HEK293 (cell line): Measurements from ENCODE around the gene ITGA7.
"Not testable (repeated sequence)": the region's sequence is repeated elsewhere in the genome, so short reads cannot be mapped to it uniquely, and the experiment has no call there.

ENCODE experiments used
- CTCF ChIA-PET: fragments of 350-600 bp; formaldehyde crosslinking; extraction: SDS; loops from one replicate; lab custom pipeline; 2021; ENCODE audit warnings: antibody characterized with exemption; lab: Yijun Ruan, JAX
- POLR2A ChIA-PET: fragments of 300-600 bp; formaldehyde crosslinking; extraction: SDS; loops from one replicate; lab custom pipeline; 2020; ENCODE audit warnings: antibody characterized with exemption, inconsistent platforms; lab: Yijun Ruan, JAX
- H3K27ac ChIP-seq: fragments of 200-500 bp; sonication (Bioruptor generic); 2 replicates; pipeline ENCODE4 v1.5.1; 2014; ENCODE audit warnings: low read depth, low read length, control low read depth, inconsistent platforms; ENCODE audit errors: extremely low read depth
- H3K36me3 ChIP-seq, 2 experiments: fragments of 200-500 bp in 1 of 2; sonication (Bioruptor generic) in 1 of 2; 1 replicate in 1 of 2; 2 replicates in 1 of 2; pipeline ENCODE4 v1.5.1; 2014 to 2017; ENCODE audit warnings: inconsistent platforms in 2 of 2, low read length in 2 of 2; ENCODE audit not compliant: control insufficient read depth in 2 of 2, insufficient read depth in 1 of 2
- H3K4me1 ChIP-seq: fragments of 200-500 bp; sonication (Bioruptor generic); 2 replicates; pipeline ENCODE4 v1.5.1; 2014; ENCODE audit warnings: mild to moderate bottlenecking, low read length, inconsistent platforms; ENCODE audit not compliant: control insufficient read depth, insufficient read depth
- H3K4me3 ChIP-seq: 2 replicates; pipeline ENCODE4 v1.5.1; 2011; ENCODE audit warnings: low read depth, mild to moderate bottlenecking, control low read depth, low read length, moderate library complexity
- H3K9me3 ChIP-seq: fragments of 200-500 bp; sonication (Bioruptor generic); 2 replicates; pipeline ENCODE4 v1.5.1; 2014; ENCODE audit warnings: low read depth, low read length, inconsistent platforms; ENCODE audit not compliant: control insufficient read depth, insufficient read depth
- GLI2 ChIP-seq: fragments of 450-650 bp; formaldehyde crosslinking; IDR thresholded peaks from 2 replicates; pipeline ENCODE4; 2017; ENCODE audit warnings: missing biosample characterization, missing genetic modification characterization, low read depth, borderline replicate concordance
- GLIS1 ChIP-seq: fragments of 450-650 bp; formaldehyde crosslinking; IDR thresholded peaks from 2 replicates; pipeline ENCODE4 v1.5.1; 2016; ENCODE audit warnings: missing biosample characterization, missing genetic modification characterization
- MEIS1 ChIP-seq: sonication (generic); formaldehyde crosslinking; IDR thresholded peaks from 2 replicates; pipeline ENCODE4 v1.8.1; 2022; ENCODE audit warnings: missing genetic modification reagents, mild to moderate bottlenecking, borderline replicate concordance
- PRDM1 ChIP-seq: fragments of 450-650 bp; formaldehyde crosslinking; IDR thresholded peaks from 2 replicates; pipeline ENCODE4; 2016; ENCODE audit warnings: missing biosample characterization, missing genetic modification characterization
- SALL2 ChIP-seq: fragments of 450-650 bp; formaldehyde crosslinking; IDR thresholded peaks from 2 replicates; pipeline ENCODE4 v1.5.0; 2017; ENCODE audit warnings: missing biosample characterization, mild to moderate bottlenecking, missing genetic modification characterization, borderline replicate concordance
- SCRT2 ChIP-seq: fragments of 450-650 bp; formaldehyde crosslinking; IDR thresholded peaks from 2 replicates; pipeline ENCODE4 v1.5.1; 2016; ENCODE audit warnings: missing biosample characterization, missing genetic modification characterization
- SP7 ChIP-seq: fragments of 450-650 bp; formaldehyde crosslinking; IDR thresholded peaks from 2 replicates; pipeline ENCODE4 v1.5.1; 2016; ENCODE audit warnings: missing biosample characterization, missing genetic modification characterization
- ZFP3 ChIP-seq: fragments of 450-650 bp; formaldehyde crosslinking; IDR thresholded peaks from 2 replicates; pipeline ENCODE4 v1.5.1; 2016; ENCODE audit warnings: low read depth, missing biosample characterization, missing genetic modification characterization
- ZIC2 ChIP-seq: fragments of 450-650 bp; formaldehyde crosslinking; IDR thresholded peaks from 2 replicates; pipeline ENCODE4 v1.5.1; 2016; ENCODE audit warnings: missing biosample characterization, missing genetic modification characterization
- ZNF121 ChIP-seq: fragments of 450-650 bp; formaldehyde crosslinking; IDR thresholded peaks from 2 replicates; pipeline ENCODE4 v1.5.1; 2016; ENCODE audit warnings: missing biosample characterization, missing genetic modification characterization
- ZNF18 ChIP-seq: fragments of 450-650 bp; formaldehyde crosslinking; IDR thresholded peaks from 2 replicates; pipeline ENCODE4 v1.5.1; 2016; ENCODE audit warnings: missing biosample characterization, missing genetic modification characterization
- ZNF184 ChIP-seq: fragments of 450-650 bp; IDR thresholded peaks from 2 replicates; pipeline ENCODE4 v1.5.1; 2018; ENCODE audit warnings: missing biosample characterization, mild to moderate bottlenecking, missing genetic modification characterization
- ZNF341 ChIP-seq: fragments of 450-650 bp; formaldehyde crosslinking; IDR thresholded peaks from 2 replicates; pipeline ENCODE4; 2016; ENCODE audit warnings: low read depth, missing biosample characterization, missing genetic modification characterization
- ZNF398 ChIP-seq: fragments of 450-650 bp; formaldehyde crosslinking; IDR thresholded peaks from 2 replicates; pipeline ENCODE4 v1.5.1; 2017; ENCODE audit warnings: missing biosample characterization, missing genetic modification characterization
- ZNF449 ChIP-seq: fragments of 450-650 bp; formaldehyde crosslinking; IDR thresholded peaks from 2 replicates; pipeline ENCODE4 v1.5.1; 2017; ENCODE audit warnings: missing biosample characterization, mild to moderate bottlenecking, missing genetic modification characterization, moderate library complexity
- ZNF530 ChIP-seq: fragments of 450-650 bp; formaldehyde crosslinking; IDR thresholded peaks from 2 replicates; pipeline ENCODE4 v1.5.1; 2016; ENCODE audit warnings: low read depth, missing biosample characterization, missing genetic modification characterization
- ZNF585B ChIP-seq: fragments of 450-650 bp; formaldehyde crosslinking; IDR thresholded peaks from 2 replicates; pipeline ENCODE4 v1.5.1; 2016; ENCODE audit warnings: missing biosample characterization, missing genetic modification characterization
- ZNF600 ChIP-seq: fragments of 450-650 bp; formaldehyde crosslinking; IDR thresholded peaks from 2 replicates; pipeline ENCODE4 v1.5.1; 2016; ENCODE audit warnings: missing biosample characterization, missing genetic modification characterization
- ZNF621 ChIP-seq: fragments of 450-650 bp; formaldehyde crosslinking; IDR thresholded peaks from 2 replicates; pipeline ENCODE4 v1.5.1; 2017; ENCODE audit warnings: missing biosample characterization, missing genetic modification characterization
- ZNF629 ChIP-seq: fragments of 450-650 bp; formaldehyde crosslinking; IDR thresholded peaks from 2 replicates; pipeline ENCODE4 v1.5.1; 2017; ENCODE audit warnings: missing biosample characterization, missing genetic modification characterization
- ZNF692 ChIP-seq: fragments of 450-650 bp; formaldehyde crosslinking; IDR thresholded peaks from 2 replicates; pipeline ENCODE4 v1.5.1; 2016; ENCODE audit warnings: missing biosample characterization, missing genetic modification characterization
- ZNF843 ChIP-seq: fragments of 450-650 bp; formaldehyde crosslinking; IDR thresholded peaks from 2 replicates; pipeline ENCODE4 v1.5.1; 2016; ENCODE audit warnings: missing biosample characterization, missing genetic modification characterization

ITGA7 gene

GRCh38 chr12:55651299-55651683 lies 56.4 kb downstream of the ITGA7 start:
- POLR2A ChIA-PET, result no interaction called here
- CTCF ChIA-PET, result no interaction called here
- Histone ChIP-seq H3K4me3 (no peak overlapping the region), H3K4me1 (no peaks in the 10 kb centered on the region), H3K27ac (no peak overlapping the region), H3K36me3 (no peaks in the 10 kb centered on the region), H3K9me3 (no peaks in the 10 kb centered on the region)
- no peak for TF ChIP-seq ZNF121 (tag by site-specific recombination)
- TF ChIP-seq ZNF600, result no peak
- TF ChIP-seq ZNF585B (tag by site-specific recombination), result 0 out of 2 replicates have a peak, but pooled peaks have one; percentile 29

GRCh38 chr12:55650620-55651298 lies 56.9 kb downstream of the ITGA7 start:
- H3K9me3 ChIP-seq, POLR2A ChIA-PET, H3K4me1 ChIP-seq, H3K36me3 ChIP-seq, CTCF ChIA-PET, H3K27ac ChIP-seq, H3K4me3 ChIP-seq: not testable (repeated sequence)

GRCh38 chr12:55647027-55647426 lies 60.7 kb downstream of the ITGA7 start:
- Histone ChIP-seq H3K4me3 (no peak overlapping the region), H3K27ac (no peak overlapping the region; the same call in 1 of the 2 replicates), H3K4me1 (no peaks in the 10 kb centered on the region), H3K9me3 (no peaks in the 10 kb centered on the region), H3K36me3 (no peaks in the 10 kb centered on the region)
- ChIA-PET CTCF (interaction anchor here (0.7 to 4.5 kb wide), 15 partner anchors 8 to 462 kb away, joined by 3 to 115 read pairs (median 5); partner anchors contain the start of gene RDH5), POLR2A (interaction anchor here (0.7 to 1.4 kb wide), 2 partner anchors 60 to 69 kb away, joined by 3 read pairs; partner anchors contain the start of genes BLOC1S1 and ITGA7)
- TF ChIP-seq ZNF530 (tag by site-specific recombination) (no peak), ZNF18 (no peak), PRDM1 (peak; percentile 53), ZNF629 (tag by site-specific recombination) (no peak), ZNF398 (tag by site-specific recombination) (no peak), ZFP3 (no peak), GLI2 (tag by site-specific recombination) (no peak)

GRCh38 chr12:55644591-55644990 lies 63.1 kb downstream of the ITGA7 start:
- H3K27ac ChIP-seq, result no peak overlapping the region
- CTCF ChIA-PET, result interaction anchor here (0.5 to 4.5 kb wide), 8 partner anchors 9 to 504 kb away, joined by 3 to 115 read pairs (median 6); partner anchors contain the start of genes OR10P1 and RDH5
- POLR2A ChIA-PET, result no interaction called here
- no peaks in the 10 kb centered on the region for H3K4me1 ChIP-seq
- no peak overlapping the region for H3K4me3 ChIP-seq
- no peaks in the 10 kb centered on the region for H3K9me3 ChIP-seq
- no peaks in the 10 kb centered on the region for H3K36me3 ChIP-seq
- no peak for TF ChIP-seq ZNF843
- TF ChIP-seq MEIS1 (CRISPR knock-in tag), result no peak
- no peak for TF ChIP-seq ZNF449
- TF ChIP-seq SCRT2 (tag by site-specific recombination), result no peak
- TF ChIP-seq ZNF341 (tag by site-specific recombination), result no peak
- TF ChIP-seq GLIS1 (tag by site-specific recombination), result no peak
- no peak for TF ChIP-seq SP7
- no peak for TF ChIP-seq ZNF184 (tag by site-specific recombination)
- no peak for TF ChIP-seq ZIC2
- no peak for TF ChIP-seq ZNF692 (tag by site-specific recombination)
- no peak for TF ChIP-seq ZNF621 (tag by site-specific recombination)
- no peak for TF ChIP-seq SALL2 (tag by site-specific recombination)
